Activated CD8-positive, alpha-beta memory T cell treated with anti-CD3 and anti-CD28 coated beads for 36 hours (primary cell): ENCODE data around the gene MYF5. TPM values are rescaled to one million over a fixed set of nuclear protein-coding genes. Genes with fewer than 3 reads are reported as not detected.

Experiments used
- CTCF ChIA-PET: fragments of 350-600 bp; sonication (Branson Sonifier 250); formaldehyde crosslinking; loops from one replicate; lab custom pipeline; 2021; ENCODE audit warnings: antibody characterized with exemption; lab: Charles Lee
- POLR2A ChIA-PET: fragments of 350-600 bp; sonication (Branson Sonifier 250); formaldehyde crosslinking; loops from one replicate; lab custom pipeline; 2021; ENCODE audit warnings: antibody characterized with exemption; lab: Charles Lee
- total RNA-seq, 2 experiments: library from RNA; stranded (reverse); gene quantifications; one replicate each; pipeline ENCODE4 v1.2.3, GENCODE V29; 2021

MYF5 gene
- total RNA-seq, 2 experiments from 2014 or later, result not detected

DNA sequence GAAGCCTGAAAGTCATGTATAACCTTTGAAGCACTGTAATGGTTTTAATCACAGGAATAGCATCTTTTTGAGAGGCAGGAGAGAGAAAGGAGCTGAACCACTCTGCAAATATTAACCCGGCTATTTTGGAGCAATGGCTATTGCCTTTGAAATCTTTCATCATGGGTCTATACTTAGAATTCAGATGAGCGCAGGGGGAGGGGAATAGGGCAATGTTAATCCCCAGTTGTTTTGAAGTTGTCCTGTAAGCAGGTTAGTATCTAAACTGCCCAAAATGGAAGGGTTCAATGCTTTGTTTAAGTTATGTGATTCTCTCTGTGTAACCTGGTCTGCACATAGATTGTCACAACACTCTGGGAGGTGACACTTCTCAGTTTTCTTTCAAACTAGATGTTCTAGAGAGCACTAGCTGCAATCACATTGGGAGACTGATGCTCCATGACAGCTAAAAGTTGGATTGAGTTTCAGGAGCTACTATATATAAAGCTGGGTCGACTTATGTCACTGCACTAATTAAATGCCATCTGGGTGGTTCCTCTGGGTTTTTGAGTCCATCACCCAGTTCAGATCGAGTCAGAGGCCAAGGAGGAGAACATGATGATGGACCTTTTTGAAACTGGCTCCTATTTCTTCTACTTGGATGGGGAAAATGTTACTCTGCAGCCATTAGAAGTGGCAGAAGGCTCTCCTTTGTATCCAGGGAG, 9.4 kb upstream of the MYF5 start, which contains the start of gene MYF6:
MYF6 (plus strand) TSS at position 509 of the 704 bp plus-strand sequence; CDS start at position 595, 86 bp downstream.
- ChIA-PET CTCF (no interaction called here), POLR2A (no interaction called here)

DNA sequence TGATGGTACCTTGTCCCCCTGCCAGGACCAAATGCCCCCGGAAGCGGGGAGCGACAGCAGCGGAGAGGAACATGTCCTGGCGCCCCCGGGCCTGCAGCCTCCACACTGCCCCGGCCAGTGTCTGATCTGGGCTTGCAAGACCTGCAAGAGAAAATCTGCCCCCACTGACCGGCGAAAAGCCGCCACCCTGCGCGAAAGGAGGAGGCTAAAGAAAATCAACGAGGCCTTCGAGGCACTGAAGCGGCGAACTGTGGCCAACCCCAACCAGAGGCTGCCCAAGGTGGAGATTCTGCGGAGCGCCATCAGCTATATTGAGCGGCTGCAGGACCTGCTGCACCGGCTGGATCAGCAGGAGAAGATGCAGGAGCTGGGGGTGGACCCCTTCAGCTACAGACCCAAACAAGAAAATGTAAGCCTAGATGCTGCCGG, 8.9 kb upstream of the MYF5 start:
- CTCF ChIA-PET, result no interaction called here
- POLR2A ChIA-PET, result no interaction called here

DNA sequence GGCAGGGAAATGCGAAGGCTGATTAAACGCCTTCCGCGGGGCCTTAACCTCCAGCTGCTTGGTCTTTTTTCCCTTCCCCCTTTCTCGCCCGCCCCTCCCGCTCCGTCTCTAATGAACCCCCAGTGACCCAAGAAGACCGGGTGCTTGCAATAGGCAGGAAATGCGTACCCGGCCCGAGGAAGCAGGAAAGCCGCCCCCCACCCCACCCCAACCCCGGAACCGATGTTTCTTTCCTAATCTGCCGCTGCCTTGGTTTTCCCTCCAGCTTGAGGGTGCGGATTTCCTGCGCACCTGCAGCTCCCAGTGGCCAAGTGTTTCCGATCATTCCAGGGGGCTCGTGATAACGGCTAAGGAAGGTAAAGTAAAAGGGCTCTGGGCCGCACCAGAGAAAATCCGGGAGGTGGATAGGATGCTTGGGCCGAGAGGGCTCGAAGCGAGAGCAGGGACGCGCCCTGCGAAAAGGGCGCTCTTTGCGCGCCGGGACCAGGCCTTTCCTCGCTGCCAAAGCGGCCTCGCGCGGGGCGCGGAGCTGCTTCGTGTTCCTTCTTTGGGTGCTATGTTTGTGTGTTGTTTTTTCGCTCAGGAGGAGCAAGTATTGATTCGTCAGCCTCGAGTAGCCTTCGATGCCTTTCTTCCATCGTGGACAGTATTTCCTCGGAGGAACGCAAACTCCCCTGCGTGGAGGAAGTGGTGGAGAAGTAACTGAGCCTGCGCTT, 8.3 kb upstream of the MYF5 start:
- CTCF ChIA-PET, result no interaction called here

DNA sequence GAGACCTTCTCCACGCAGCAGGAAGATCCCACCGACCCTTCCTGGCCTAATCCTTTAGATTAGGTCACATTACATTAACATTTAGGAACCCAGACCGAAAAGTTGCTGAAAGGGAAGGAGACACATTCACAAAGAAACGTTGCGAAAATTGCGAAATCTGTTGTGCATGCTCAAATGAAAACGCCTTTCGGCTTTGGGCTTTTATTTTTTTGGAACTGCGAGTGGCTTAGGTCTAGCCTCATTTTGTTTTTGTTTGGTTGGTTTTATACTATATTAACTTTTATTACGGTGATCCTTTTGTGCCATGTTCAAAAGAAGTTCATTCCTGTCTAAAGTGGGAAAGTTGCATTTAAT, 7.8 kb upstream of the MYF5 start:
- ChIA-PET POLR2A (no interaction called here), CTCF (no interaction called here)

More for the DNA sequence above, 8.3 kb upstream of the MYF5 start:
- POLR2A ChIA-PET, result no interaction called here

DNA sequence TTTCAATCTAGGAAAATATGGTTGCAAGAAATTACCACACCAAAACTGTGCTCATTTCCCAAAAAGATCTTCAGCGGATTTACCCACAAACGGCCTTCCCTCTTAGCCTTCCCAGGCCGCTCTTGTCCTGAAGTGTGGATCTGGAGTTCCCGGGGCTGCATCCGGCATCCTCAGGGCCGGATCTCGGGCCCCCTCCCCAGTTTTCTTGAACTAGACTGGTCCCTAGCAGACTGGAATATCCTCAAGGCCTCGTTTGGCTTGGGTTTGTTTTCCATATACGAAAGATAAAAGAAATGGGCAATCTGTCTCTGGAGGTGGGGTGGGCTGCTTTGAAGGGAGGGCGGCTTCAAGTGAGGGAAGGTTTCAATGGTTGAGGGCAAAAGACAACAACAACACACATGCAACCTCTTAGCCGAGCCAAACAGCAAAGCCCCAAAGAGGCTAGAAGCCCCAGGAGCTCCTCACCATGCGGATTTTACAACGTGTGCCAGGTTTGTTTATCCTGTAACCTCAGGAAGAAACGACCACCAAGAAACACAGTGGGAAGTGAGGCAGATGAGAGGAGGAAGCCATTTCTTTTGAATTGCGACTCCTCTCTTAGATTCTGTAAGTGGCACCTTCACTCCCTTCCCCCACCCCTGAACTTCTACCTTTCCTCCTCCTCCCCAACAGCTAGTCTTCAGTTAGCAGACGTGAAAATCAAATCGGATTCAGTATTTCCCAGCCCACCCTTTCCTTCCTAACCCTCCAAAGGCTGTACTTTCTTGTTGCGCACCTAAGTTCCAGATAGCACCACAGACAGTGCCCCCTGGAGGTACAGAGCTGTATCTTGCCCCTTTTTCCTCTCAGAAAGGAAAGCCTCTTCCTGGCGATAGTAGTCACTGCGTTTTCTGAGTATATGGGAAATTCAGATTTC, 6.6 kb upstream of the MYF5 start:
- POLR2A ChIA-PET, result no interaction called here
- CTCF ChIA-PET, result no interaction called here

DNA sequence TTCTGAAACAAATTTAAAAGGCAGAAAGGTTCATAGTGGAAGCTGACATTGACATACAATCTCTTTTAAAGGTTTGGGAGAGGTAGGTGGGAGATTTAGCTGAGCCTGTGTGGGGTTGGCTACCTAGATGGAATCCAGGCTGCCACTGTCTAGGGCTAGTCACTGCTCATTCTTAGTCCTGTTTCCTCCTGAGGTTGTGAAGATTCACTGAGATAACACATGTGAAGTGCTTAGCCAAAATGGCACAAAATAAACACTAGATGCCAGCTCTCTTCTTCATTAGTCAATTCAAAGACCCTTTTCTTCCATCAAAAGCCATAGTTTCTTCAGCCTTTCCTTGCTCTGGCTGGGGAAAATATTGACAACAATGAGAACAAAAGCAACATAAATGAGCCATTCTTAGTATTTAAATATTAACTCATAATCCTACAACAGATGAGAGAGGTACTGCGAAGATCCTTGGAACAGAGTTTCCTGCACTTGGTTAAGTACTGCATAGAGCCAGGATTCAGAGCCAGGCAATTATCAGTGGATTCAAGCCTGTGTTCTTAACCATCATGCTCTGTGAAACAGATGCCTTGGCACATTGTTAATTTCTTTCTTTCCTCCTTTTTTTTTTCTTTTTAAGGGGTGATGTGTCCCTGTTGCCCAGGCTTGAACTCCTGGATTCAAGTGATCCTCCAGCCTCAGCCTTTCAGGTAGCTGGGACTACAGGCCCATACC, 5.8 kb upstream of the MYF5 start:
- CTCF ChIA-PET, result no interaction called here
- POLR2A ChIA-PET, result no interaction called here

DNA sequence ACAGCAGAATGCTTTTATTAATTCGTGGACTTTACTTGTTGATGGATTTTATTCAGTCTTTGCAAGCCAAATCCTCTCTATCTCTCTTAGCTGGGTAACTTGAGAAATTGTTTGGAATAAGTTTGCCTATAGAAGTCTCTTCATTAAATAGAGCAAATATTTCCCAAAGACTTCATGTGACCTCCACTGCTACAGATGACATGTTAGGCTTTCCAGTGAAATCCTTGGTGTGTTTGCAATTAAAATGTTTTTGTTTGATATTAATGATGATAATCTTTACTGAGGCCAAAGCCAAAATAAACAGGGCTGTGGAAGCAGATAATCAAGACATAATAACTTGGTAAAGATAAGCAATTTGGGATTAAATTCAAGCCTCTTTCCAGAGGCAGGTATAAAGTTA, 4.8 kb upstream of the MYF5 start:
- POLR2A ChIA-PET, result no interaction called here
- CTCF ChIA-PET, result no interaction called here

DNA sequence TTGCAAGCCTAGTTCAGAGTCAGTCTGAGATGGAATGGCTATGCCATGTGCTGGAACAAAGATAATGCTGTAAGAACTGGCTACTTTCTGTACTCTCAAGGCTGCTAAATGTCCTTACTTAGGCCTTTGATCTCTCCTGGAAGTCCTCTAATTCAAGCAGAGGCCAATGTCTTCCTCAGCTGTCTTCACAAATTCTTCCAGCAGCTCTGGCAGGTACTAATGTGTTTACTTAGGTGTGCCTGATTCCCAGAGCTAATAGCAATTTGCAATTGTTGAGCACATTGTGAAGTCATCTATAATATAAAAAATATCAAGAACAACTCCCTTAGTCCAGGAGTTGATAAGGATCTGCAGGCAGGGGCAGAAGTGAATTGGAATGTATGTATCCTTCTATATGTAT, 3.8 kb upstream of the MYF5 start:
- POLR2A ChIA-PET, result no interaction called here

DNA sequence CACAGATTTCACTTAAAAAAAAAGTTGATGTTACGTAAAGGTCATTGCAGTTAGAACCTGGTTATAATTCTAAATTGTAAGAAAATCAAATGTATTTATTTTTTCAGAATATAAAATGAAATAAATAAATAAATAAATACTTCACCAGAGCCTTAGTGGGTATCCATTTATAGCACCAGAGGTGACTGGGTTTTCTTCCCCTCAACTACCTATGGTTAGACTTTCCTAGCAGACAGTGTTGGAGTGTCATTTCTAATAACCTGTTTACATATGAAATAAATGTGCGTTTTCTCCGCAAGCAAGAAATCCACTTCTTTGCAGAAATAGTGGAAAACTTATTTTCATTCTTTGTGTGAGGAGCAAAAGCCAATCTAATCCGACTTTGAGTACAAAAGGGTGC, 3.3 kb upstream of the MYF5 start:
- CTCF ChIA-PET, result no interaction called here
- POLR2A ChIA-PET, result no interaction called here

More for the DNA sequence above, 3.8 kb upstream of the MYF5 start:
- CTCF ChIA-PET, result no interaction called here

DNA sequence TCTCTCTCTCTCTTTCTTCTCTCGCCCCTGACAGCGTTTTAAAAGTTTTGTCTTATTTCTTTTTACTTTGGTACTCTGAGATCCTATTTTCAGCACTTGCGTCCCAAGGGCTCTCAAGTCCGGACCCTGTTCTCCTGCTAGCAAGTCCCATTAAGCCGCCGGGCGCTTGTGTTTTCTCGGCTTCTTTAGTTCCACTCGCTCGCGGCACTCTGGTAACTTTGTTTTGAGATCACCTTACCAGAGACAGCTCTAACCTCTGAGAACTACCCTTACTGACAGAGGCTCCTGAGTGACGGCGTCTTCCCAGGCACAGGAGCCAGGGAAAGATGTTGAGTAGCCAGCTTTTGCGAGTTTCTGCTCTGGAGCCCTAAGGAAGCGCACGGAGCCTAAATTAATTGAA, 2.7 kb upstream of the MYF5 start:
- POLR2A ChIA-PET, result no interaction called here
- CTCF ChIA-PET, result no interaction called here

DNA sequence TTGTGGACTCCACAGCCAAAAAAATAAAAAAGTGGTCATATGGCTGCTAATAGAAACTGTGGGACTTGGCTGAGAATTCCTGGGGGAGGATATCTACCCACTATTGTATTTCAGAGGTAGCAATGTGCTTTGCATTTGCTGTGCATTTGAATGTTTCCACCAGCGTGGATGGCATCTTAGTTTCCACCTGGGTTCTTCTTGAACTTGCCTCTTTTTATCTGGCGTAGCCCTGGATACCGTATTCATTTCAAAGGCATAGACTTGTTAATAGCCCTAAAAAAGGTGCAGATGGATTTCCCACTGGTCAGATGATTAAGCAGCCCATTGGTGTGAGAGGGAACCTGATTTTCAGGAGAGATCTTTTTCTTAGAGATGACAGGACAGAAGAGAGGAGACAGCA, 1.9 kb upstream of the MYF5 start:
- CTCF ChIA-PET, result no interaction called here
- POLR2A ChIA-PET, result no interaction called here

DNA sequence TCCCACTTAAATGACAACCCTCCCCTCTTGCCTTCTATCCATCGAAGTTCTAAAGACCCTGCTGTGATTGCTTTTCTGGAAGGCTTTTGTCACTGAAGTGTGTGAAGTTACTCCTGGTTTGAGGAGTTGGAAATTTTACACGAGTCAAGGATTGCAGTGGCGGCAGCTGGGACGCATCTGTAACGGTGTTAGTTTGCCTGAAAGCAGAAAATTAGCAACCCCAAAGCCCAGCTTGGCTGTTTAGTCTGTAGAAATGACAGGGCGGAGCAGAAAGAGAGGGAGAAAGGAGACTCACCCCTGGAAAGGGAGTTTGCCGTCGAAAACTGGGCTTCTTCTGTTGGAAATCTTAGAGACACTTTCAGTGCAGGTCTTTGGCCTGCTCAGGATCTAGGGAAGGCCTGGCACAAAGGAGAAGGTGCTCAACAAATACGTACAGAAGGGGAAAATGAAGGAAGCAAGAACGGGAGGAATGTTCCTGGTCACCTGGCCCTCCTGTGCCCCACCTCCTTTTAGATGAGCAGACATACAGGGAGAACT, 931 bp upstream of the MYF5 start:
- POLR2A ChIA-PET, result no interaction called here
- CTCF ChIA-PET, result no interaction called here

DNA sequence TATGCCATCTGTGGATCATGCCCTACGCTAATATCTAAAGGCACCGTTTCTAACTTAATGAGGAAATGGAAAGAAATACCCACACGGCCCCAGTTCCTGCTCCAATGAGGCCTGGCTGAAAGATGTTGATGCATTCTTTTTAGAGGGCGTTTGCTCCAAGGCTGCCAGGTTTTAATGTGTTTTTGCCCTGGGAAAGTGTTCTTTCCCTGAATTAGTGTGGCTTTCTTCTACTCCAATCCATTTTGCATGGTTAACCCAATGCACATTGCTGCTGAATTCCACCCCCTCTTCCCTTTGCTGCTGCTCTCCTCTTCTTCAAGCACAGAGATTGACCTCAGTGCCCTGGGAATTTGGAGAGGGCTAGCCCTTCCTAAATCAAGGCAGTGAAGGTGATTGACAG, 1.1 kb downstream of the MYF5 start:
- POLR2A ChIA-PET, result no interaction called here
- CTCF ChIA-PET, result no interaction called here

DNA sequence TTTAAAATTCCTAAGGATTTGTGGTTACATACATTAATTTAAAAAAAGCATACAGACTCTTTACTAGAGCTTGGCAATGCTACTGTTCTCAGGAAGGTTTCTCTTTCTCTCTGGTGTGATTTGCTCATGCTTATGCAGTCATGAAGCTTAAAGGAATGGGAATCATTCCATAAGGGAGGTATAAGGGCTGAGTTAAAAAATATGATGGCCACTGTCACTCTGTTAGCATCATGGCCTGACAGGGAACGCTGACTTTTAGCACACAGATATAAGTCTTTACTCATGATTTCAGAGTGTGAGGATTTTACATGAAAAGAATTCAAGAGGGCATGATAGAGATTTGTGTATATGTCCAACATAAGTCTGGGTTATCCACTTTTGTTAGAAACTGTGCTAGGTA, 3.8 kb downstream of the MYF5 start:
- ChIA-PET CTCF (no interaction called here), POLR2A (no interaction called here)

DNA sequence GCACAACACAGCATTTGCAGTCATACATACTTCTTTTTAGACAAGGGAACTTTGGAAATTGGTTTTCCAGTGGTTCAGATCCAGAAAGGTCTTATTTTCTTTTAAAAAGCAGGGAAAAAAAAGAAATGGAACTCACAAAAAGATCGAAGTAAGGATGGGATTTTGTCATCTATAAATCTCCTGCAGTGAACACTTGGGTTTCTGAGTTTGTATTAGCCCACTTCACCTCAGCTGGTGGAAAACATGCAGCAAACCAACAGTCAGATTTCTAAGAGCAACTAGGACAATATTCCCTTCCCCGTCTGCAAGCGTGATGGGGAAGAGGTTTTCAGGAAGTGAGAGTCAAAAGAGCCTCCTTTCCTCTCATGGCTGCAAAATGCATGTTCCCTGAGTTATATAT, 4.6 kb downstream of the MYF5 start:
- ChIA-PET POLR2A (no interaction called here), CTCF (no interaction called here)

DNA sequence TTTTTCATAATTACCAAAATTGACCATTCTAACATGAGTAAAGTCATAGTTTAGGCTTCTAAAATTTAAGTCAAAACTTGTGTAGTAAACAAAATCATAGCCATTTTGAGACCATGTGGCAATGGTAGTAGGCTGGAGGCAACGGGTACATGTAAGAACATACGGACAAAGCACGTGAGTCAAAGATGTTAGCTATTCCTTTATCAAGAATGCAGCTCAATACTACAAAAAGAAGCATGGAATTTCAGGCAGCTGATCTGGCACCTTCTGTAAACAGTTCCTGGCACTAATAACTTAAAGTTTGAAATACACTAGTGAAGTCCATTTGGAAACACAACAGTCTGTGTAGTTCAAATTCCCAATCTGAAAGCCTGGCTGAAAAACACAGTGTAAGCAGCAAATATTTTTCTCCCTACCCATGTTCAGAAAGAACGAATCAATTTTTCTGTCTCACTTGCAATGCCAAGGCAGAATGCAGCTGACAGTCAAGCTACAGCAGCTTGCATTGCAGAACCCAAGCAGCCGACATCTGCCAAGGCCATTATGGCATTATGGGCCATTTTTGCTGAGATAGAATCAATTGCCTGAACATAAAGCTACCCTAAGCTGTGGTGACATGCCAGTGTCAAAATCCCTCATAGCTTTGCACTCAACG, 29.3 kb downstream of the MYF5 start:
- ChIA-PET POLR2A (no interaction called here), CTCF (no interaction called here)

DNA sequence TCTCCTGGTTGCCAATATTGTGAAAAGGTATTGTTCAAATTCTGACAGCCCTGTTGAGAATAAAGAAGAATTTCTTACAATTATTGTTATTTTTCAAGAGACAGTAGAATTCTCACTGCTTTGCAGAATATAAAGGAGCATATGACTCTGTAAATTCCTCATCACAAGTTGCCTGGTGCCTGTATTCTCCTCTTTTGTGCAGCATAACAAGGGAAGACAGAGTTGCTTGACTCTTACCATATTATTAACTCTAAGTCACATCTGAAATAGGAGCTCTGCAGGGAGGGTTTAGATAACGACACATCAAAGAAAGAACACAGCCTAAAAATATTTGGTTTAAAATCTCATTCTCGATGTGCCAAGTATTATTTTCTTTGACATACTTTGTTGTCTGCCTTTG, 31.1 kb downstream of the MYF5 start:
- POLR2A ChIA-PET, result no interaction called here
- CTCF ChIA-PET, result no interaction called here

DNA sequence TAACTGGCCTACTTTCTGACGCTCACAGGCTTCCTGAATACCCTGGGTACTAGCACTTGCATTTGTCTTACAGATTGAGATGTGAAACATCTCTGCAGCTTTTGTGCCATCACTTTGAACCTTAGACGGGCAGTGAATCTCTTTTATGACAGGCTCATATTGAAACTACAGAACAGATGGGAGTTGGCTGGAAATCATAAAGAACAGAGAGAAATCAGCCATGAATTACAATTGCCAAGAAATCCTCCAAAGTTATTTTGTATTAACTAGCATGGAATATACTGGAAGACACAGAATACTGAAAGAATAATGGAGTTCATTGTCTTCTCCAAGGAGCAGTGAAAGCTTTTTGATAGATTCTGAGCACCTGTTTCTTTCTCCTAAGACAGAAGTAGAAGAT, 32.7 kb downstream of the MYF5 start:
- CTCF ChIA-PET, result no interaction called here
- POLR2A ChIA-PET, result no interaction called here

DNA sequence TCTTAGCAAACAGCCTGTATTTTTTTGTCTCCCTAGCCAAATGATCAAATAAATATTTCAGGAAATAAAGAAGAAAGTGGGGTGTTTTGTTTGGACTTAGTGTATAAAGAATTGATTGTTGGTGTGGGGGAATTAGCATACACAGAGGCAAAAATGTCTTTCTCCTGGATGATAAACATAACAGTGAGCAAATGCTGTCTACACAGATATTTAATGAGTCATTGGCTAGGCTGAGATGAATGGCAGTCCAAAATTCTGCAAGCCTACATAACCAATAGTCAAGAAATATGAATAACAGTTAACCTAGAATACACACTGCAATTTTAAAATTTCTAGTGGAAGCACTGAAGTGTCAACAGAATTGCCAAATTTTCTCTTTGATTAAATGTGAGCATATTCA, 35.8 kb downstream of the MYF5 start:
- POLR2A ChIA-PET, result no interaction called here
- CTCF ChIA-PET, result no interaction called here
